GM19395 (cell line): ENCODE measurements around the gene ADAM10.
A peak's percentile ranks its signal among the peaks of the same experiment; 100 is the strongest.

ENCODE experiments used
- ATAC-seq: cut with Tn5 transposase; IDR thresholded peaks from one replicate; pipeline ENCODE4 v1.9.1; 2021; ENCODE audit warnings: mild to moderate bottlenecking, moderate library complexity; ENCODE audit not compliant: unreplicated experiment

The ADAM10 gene

GRCh38 chr15:58587486-58587885, 162.0 kb downstream of the ADAM10 start:
- ATAC-seq, result no peak

- peak; percentile 62 for ATAC-seq
Measured at GRCh38 chr15:58585693-58586443, 163.6 kb downstream of the ADAM10 start.

GRCh38 chr15:58584789-58585461, 164.6 kb downstream of the ADAM10 start:
- ATAC-seq, result peak; percentile 10

- ATAC-seq, result no peak
Measured at GRCh38 chr15:58583171-58583908, 166.2 kb downstream of the ADAM10 start.

GRCh38 chr15:58582160-58582559, 167.3 kb downstream of the ADAM10 start:
- ATAC-seq, result no peak

GRCh38 chr15:58576657-58577056, 172.8 kb downstream of the ADAM10 start:
- ATAC-seq, result no peak

GRCh38 chr15:58575045-58575786, 174.3 kb downstream of the ADAM10 start:
- no peak for ATAC-seq

GRCh38 chr15:58574631-58575030, 174.9 kb downstream of the ADAM10 start:
- no peak for ATAC-seq

GRCh38 chr15:58573270-58573669, 176.2 kb downstream of the ADAM10 start:
- no peak for ATAC-seq

- no peak for ATAC-seq
Measured at GRCh38 chr15:58572521-58572920, 177.0 kb downstream of the ADAM10 start.

GRCh38 chr15:58571491-58571890, 178.0 kb downstream of the ADAM10 start:
- no peak for ATAC-seq

GRCh38 chr15:58569455-58569854, 180.1 kb downstream of the ADAM10 start:
- no peak for ATAC-seq

GRCh38 chr15:58568157-58568571, 181.3 kb downstream of the ADAM10 start:
- no peak for ATAC-seq

GRCh38 chr15:58566029-58566428, 183.5 kb downstream of the ADAM10 start:
- no peak for ATAC-seq

GRCh38 chr15:58565619-58566018, 183.9 kb downstream of the ADAM10 start:
- no peak for ATAC-seq

- ATAC-seq, result no peak
Measured at GRCh38 chr15:58564981-58565380, 184.5 kb downstream of the ADAM10 start.

- no peak for ATAC-seq
Measured at GRCh38 chr15:58562135-58562534, 187.4 kb downstream of the ADAM10 start.

GRCh38 chr15:58561321-58561720, 188.2 kb downstream of the ADAM10 start:
- ATAC-seq, result no peak

- ATAC-seq, result no peak
Measured at GRCh38 chr15:58559904-58560588, 189.5 kb downstream of the ADAM10 start.

- no peak for ATAC-seq
Measured at GRCh38 chr15:58558777-58559176, 190.7 kb downstream of the ADAM10 start.
